ENCODE data around the gene NT5E.

The NT5E gene

DNA sequence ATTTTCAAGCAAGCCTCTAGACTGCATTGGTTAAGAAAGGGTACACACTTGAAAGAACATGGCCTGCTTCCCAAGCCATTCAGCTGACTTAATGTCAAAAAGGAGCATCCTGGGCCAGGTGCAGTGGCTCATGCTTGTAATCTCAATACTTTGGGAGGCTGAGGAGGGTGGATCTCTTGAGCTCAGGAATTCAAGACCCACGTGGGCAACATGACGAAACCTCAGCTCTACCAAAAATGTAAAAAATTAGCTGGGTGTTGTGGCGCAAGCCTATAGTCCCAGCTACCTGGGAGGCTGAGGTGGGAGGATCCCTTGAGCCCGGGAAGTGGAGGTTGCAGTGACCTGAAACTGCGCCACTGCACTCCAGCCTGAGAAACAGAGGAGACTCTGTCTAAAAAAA, 26.9 kb upstream of the NT5E start:
- DNase-seq: no peak

- no peak for DNase-seq
These were observed 24.9 kb upstream of the NT5E start for GRCh38 chr6:85424981-85425380.

DNA sequence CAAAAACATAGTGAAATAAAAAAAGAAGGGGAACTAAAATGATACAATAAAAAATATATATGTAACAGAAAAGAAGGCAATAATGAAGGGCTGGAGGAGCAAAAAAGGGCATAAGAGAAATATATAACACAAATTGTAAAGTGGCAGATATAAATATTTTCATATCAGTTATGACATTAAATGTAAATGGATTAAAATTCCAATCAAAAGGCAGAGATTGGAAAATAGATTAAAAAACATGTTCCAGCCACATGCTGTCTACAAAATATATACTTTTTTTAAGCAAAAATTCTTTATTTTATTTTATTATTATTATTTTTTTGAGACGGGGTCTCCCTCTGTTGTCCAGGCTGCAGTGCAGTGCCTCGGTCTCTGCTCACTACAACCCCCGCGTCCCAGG, 23.9 kb upstream of the NT5E start:
- no peak for DNase-seq

GRCh38 chr6:85428486-85428885, 21.4 kb upstream of the NT5E start:
- DNase-seq: no peak

DNA sequence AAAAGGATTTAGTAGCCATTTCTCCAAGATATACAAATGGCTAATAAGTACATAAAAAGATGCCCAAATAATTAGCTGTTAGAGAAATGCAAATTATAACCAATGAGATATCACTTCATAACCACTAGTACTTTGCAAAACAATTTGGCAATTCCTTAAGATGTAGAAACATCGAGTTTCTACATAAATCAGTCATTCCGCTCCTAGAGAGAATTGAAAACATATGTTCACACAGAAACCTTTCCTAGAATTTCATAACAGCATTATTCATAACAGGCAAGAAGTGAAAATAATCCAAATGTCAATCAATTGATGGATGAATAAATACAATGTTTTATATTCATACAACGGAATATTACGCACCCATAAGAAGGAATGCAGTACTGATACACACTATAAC, 20.5 kb upstream of the NT5E start:
- no peak for DNase-seq

DNA sequence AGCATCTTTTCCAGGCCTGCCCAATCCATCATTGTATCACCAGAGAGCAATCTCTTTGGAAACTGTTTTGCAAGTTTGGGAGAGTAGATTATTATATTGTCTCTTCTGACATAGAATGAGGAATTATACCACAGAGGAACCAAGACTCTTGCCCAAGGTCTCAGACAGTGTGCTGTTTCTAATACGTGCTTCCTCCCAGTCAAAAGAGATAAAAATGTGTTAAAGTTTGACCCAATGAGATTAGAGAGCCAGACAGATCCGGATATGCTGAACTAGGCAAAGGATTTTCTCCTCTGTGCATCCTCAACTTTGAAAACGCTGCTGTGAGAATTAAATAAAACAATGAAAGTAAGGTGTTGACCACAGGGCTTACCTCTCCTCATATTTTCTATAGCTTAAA, 18.6 kb upstream of the NT5E start:
- DNase-seq: no peak

- DNase-seq: no peak
These were observed 17.3 kb upstream of the NT5E start for GRCh38 chr6:85432554-85432953.

DNA sequence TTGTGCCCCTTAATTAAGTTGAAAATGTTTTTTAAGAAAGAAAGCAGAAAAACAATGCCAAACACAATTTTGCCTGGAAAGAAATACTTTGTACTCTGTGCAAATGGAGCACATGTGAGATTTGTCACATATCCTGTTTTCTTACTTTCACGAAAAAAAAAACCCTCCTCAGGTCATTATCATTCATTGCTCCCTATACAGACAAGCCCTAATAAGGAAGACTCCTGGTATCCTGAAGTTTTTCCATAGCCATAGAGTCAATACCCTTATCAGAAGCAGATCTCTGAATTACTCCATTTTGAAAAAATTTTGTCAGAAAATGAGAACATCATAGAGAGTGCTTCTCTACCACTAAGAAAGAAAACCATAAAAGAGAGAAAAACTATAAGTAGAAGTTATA, 14.0 kb upstream of the NT5E start:
- DNase-seq: no peak

DNA sequence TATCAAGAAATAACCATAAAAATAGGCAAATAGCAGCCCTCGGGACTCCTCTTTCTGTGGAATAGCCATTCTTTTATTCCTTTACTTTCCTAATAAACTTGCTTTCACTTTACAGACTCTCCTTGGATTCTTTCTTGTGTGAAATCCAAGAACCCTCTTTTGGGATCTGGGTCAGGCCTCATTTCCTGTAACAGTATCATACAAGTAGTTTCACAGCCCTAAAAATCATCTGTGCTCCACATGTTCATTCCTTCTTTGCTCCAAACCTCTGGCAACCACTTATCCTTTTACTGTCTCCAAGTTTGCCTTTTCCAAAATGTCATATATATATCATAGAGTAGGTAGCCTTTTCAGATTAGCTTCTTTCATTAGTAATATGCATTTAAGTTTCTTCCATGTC, 13.5 kb upstream of the NT5E start:
- no peak for DNase-seq

DNA sequence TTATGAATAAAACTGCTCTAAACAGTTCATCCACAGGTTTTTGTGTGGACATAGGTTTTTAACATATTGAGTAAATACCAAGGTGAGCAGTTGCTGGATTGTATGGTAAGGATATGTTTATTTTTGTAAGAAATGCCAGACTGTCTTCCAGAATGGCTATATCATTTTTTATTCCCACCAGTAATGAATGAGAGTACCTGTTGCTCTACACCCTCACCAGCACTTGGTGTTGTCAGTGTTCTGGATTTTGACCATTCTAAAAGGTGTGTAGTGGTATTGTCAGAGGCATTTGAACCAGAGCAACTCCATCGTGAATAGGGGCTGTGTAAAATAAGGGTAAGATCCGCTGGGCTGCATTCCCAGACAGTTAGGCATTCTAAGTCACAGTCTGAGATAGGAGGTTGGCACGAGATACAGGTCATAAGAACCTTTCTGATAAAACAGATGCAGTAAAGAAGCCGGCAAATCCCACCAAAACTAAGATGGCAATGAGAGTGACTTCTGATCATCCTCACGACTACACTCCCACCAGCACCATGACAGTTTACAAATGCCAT, 12.9 kb upstream of the NT5E start:
- DNase-seq: no peak

DNA sequence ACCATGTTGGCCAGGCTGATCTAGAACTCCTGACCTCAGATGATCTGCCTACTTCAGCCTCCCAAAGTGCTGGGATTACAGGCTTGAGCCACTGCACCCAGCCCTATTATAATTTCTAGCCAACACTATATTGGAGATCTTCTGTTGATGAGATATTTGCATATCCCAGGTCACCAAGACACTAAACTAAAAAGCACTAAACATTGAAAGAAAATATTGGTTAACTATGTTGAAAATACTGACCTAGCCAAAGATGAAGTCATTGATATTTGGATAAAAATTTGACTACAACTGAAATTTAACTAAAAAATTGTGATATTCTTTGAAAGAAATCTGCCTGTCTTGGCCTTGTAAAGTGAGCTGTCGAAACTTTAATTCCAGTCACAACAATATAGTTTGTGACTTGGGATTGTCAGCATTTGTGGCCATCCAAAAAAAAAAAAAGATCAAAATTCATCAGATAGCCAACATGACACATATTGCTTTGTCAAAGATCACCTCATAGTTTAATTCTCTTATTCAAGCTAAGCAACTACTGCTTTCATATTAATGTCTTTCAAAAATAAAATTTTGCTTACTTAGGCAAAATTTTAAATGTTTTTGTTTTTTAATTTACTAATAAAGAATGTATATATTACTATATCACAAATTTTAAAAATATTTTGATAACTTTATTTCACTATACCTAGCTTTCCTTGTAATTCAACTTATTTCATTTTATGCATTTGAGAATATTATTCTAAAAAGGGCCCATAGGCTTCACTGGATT, 6.3 kb upstream of the NT5E start:
- no peak for DNase-seq

DNA sequence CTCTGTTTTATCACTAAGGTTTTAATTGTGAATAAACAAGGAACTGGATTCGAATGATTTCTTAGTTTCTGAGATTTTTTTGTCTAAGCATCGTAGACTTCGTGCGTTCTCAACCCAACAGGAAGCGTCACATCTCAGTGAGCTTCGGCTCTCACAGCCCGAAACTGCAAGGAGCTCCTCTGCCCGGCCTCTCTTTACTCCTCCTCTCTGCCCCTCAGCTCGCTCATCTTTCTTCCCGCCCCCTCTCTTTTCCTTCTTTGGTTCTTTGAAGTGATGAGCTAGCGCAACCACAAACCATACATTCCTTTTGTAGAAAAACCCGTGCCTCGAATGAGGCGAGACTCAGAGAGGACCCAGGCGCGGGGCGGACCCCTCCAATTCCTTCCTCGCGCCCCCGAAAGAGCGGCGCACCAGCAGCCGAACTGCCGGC, 480 bp upstream of the NT5E start:
- no peak for DNase-seq

GRCh38 chr6:85451565-85452306, 1.9 kb downstream of the NT5E start:
- DNase-seq: no peak

DNA sequence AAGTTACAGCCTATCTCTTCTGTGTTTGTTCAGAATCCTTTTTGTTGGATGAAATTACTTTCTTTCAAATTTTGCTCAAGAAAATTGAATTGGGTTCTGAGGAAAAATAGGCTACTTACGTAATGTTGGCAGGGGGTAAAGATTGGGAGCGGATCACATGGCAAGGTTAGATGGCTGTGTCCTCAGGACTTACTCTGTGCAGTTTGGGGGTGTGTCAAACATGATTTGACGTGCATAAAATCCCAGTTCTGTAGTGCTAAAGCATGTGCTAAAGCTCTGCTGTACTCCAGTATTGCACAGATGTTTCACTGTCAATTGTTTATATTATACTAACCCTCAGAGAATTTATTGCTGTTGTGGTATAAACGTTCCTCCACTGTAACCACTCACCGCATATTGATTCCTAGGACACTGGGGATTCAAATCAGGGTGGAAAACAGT, 2.6 kb downstream of the NT5E start:
- no peak for DNase-seq

DNA sequence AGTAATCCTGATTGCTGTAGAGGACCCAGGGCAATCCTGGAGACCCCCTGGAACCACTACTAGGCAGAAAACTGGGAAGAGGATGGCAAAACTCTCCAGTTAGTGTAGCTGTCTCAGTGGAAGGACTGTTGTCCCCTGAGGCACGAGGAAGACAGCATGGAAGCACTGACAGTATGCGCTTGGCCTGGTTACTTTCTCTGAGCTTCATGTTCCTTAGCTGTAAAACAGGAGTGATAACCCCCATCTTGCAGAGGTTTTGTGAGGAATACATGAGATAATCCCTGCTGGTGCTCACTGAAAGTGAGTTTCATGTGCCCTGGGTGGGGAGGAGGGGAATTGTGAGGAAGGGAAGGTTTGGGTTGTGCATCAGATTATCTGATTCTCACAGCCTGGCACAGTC, 3.2 kb downstream of the NT5E start:
- no peak for DNase-seq

DNA sequence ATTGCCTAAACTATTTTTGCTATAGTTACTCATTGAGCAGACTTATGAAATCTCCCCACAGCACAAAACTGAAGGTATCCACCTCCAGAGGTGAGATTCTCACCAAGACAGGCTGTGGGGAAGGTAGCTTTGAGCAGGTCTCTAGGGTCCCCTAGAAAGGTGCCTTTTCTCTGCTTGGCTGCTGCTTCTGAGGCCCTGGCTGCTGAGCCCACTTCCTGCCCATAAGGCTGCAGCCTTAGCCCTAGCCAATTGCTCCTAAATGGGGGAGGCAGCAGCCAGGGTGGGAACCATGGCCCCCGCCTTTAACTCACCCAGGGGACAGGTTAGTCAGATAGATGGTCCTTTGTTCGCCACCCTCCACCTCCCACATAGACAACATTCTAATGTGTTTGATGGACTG, 3.6 kb downstream of the NT5E start:
- DNase-seq: no peak

DNA sequence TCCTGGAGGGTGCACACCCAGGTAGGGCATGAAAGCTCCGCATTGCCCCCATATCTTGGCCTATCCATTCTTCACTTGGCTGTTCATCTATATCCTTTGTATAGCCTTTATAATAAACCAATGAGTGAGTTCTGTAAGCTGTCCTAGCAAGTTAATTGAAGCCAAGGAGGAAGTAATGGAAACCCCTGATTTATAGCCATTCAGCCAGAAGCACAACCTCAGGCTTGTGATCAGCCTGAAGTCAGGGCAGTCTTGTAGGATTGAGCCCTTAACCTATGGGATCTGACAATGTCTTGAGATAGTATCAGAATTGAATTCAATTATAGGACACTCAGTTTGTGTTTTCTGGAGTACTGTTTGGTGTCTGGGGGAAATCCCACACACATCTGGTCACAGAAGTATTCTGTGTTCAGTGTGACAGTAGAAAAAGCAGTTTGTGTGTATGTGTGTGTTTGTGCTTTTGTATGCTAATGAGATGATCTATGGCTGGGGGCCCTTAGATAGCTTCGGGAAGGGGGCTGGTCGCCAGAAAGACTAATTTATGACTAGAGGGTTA, 5.7 kb downstream of the NT5E start:
- no peak for DNase-seq

DNA sequence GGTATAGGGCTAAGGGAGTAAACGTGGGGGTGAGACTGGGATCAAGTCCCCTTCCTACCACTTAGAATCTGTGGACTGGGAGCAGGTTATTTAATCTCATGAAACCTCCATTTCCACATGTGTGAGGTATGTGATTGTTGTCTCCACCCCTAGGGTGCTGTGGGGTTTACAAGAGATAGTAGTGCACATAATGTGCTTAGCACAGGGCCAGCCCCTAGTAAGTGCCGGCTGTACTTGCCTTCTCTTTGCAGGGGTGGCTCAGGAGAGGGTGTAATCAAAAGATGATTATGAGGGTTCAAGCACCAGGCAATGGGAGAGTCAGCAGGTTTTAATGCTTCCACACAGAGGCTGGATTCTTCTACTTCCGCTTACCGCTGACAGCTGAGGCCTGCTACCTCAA, 6.9 kb downstream of the NT5E start:
- DNase-seq: no peak

- no peak for DNase-seq
These were observed 8.3 kb downstream of the NT5E start for GRCh38 chr6:85458184-85458583.

DNA sequence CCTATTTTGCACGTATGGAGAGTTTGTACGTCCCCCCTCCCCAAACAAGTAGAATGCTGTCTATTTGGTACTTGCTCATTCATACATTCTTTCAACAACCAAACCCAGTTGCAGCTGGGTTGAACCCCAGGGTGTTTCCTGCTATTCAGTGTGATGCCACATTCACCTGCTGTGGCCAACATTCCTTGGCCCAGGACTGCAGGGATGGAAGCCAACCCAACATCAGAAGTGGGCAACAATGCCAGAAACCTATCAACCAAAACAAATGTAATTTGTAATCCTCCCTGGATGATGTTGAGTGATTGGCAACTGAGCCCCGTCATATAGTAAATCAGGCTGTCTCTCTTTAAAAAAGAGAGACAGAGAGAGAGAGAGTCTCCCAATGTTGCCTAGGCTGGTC, 8.9 kb downstream of the NT5E start:
- DNase-seq: no peak

- no peak for DNase-seq
These were observed 9.5 kb downstream of the NT5E start for GRCh38 chr6:85459224-85459901.

DNA sequence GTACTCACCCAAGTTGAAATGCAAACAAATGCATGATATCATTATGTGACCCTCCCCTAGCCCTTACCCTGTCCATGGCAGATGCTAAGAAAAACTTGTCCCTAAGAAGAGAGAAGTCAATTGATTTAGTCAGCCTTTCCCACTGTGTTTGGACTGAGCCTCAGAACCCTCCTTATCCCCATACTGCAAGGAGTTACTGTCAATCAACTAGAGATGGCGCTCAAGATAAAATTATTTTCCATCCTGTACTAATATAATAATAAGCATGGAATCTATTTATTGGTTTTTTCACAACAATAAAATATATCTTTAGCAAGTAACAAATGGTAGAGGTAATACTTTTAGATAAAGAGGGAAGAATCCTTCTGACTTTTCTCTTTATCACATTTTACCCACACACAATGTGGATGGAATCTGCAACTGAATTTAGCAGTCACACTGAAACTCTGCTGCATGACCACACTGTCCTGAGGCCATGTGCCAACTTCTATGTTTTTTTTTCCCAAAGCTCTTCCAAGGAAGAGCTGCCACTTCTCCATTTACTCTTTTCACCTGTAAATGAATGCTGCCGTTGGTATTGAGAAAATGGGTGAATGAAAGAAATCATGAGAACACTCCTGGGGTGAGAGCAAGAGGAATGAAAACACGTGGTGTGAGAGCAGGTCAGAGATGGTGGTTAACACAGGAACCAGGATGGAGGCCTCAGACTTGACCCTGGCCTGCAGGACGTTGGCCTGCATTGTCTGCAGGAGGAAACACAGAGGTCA, 10.5 kb downstream of the NT5E start:
- no peak for DNase-seq
